ENCODE data around the gene RERE. TPM values are rescaled to one million over a fixed set of nuclear protein-coding genes. Genes with fewer than 3 reads are reported as not detected.

Gene RERE
- total RNA-seq, 1 experiment from 2014 or later = 161 TPM

DNA sequence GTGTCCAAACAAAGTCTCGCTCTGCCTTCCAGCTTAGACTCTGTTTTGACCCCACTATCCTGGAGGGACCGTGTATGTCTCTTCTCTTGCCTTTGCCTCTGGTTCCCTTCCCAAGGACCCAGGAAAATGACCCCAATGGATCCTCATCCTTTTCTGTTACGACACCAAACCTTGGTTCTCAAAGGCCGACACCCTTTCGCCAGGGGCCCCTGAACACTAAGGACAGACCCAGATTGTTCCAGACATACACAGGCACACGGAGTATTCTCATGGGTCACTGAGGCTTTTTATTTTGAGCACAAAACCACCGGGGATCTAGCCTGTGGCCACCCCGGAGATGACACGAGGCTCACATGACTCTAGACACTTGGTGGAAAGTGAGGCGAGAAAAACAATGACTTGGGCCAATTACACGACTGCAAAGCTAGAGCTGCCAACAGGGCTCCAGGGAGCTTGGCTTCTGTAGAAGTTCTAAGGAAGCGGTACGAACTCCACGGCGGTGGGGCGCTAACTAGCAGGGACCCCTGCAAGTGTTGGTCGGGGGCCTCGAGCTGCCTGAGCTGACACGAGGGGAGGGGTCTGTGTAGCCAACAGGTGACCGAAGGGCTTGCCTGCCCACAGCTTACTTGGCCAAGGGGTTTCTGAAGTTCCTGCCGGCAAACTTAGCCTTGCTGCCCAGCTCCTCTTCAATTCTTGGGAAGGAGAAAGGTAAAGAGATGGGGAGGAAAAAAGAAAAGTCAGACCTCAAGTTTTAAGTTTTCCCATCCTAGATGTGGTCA lies 43.5 kb upstream of the RERE start (continued):
- TF ChIP-seq, protein P1, sequence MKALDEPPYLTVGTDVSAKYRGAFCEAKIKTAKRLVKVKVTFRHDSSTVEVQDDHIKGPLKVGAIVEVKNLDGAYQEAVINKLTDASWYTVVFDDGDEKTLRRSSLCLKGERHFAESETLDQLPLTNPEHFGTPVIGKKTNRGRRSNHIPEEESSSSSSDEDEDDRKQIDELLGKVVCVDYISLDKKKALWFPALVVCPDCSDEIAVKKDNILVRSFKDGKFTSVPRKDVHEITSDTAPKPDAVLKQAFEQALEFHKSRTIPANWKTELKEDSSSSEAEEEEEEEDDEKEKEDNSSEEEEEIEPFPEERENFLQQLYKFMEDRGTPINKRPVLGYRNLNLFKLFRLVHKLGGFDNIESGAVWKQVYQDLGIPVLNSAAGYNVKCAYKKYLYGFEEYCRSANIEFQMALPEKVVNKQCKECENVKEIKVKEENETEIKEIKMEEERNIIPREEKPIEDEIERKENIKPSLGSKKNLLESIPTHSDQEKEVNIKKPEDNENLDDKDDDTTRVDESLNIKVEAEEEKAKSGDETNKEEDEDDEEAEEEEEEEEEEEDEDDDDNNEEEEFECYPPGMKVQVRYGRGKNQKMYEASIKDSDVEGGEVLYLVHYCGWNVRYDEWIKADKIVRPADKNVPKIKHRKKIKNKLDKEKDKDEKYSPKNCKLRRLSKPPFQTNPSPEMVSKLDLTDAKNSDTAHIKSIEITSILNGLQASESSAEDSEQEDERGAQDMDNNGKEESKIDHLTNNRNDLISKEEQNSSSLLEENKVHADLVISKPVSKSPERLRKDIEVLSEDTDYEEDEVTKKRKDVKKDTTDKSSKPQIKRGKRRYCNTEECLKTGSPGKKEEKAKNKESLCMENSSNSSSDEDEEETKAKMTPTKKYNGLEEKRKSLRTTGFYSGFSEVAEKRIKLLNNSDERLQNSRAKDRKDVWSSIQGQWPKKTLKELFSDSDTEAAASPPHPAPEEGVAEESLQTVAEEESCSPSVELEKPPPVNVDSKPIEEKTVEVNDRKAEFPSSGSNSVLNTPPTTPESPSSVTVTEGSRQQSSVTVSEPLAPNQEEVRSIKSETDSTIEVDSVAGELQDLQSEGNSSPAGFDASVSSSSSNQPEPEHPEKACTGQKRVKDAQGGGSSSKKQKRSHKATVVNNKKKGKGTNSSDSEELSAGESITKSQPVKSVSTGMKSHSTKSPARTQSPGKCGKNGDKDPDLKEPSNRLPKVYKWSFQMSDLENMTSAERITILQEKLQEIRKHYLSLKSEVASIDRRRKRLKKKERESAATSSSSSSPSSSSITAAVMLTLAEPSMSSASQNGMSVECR (CRISPR knock-in tag; IDR thresholded peaks at IDR 0.05; ENCODE audit: borderline replicate concordance) = no peak

DNA sequence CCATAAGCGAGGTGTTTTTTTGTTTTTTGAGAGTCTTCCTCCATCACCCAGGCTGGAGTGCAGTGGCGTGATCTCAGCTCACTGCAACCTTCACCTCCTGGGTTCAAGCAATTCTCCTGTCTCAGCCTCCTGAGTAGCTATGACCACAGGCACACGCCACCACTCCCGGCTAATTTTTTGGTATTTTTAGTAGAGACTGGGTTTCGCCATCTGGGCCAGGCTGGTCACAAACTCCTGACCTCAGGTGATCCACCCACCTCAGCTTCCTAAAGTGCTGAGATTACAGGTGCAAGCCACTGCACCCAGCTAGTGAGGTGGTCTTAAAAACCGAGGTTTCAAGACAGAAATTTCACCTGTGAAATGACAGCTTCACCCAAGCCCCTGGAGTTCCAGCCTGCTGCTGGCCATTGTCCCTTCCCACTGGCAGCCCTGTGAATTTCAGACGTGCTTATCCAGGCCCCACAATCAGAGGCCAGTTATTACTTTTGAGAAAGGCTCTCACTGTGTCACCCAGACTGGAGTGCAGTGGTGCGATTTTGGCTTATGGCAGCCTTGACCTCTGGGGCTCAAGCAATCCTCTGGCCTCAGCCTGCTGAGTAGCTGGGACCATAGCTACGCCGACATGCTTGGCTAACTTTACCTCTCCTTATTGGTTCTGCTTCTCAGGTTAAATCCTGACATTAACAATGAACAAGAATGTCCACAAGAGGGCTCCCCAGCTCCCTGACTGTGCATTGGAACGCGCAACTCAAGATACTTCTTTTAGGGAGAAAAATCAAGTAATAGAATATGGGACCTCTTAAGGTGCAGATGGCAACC lies 41.7 kb upstream of the RERE start:
- POLR2A ChIA-PET = no interaction called here
- H3K4me1 Mint-ChIP-seq = peaks cover 27% of the 10 kb centered on the region
- H3K4me3 Mint-ChIP-seq = no peak overlapping the region
- H3K27ac Mint-ChIP-seq = peak overlapping the region; percentile 94
- ATAC-seq (peak; percentile 14), DNase-seq (ENCODE audit: low spot score) (peak; percentile 47)
- H3K27me3 Mint-ChIP-seq (ENCODE audit: low read depth) = no peaks in the 10 kb centered on the region; the same call in 1 of the 2 replicates
- peaks cover 70% of the 10 kb centered on the region for H3K36me3 Mint-ChIP-seq
- H3K9me3 Mint-ChIP-seq = no peaks in the 10 kb centered on the region
- CTCF ChIA-PET = interaction anchor here (0.6 to 8.1 kb wide), 21 partner anchors 10 to 271 kb away, joined by 3 to 77 read pairs (median 3); partner anchors contain the start of gene ENO1
- TF ChIP-seq, protein P2, sequence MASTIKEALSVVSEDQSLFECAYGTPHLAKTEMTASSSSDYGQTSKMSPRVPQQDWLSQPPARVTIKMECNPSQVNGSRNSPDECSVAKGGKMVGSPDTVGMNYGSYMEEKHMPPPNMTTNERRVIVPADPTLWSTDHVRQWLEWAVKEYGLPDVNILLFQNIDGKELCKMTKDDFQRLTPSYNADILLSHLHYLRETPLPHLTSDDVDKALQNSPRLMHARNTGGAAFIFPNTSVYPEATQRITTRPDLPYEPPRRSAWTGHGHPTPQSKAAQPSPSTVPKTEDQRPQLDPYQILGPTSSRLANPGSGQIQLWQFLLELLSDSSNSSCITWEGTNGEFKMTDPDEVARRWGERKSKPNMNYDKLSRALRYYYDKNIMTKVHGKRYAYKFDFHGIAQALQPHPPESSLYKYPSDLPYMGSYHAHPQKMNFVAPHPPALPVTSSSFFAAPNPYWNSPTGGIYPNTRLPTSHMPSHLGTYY (CRISPR knock-in tag; IDR thresholded peaks at IDR 0.05) = 0 out of 2 replicates have a peak, but pooled peaks have one; percentile 13
- TF ChIP-seq, protein P3, sequence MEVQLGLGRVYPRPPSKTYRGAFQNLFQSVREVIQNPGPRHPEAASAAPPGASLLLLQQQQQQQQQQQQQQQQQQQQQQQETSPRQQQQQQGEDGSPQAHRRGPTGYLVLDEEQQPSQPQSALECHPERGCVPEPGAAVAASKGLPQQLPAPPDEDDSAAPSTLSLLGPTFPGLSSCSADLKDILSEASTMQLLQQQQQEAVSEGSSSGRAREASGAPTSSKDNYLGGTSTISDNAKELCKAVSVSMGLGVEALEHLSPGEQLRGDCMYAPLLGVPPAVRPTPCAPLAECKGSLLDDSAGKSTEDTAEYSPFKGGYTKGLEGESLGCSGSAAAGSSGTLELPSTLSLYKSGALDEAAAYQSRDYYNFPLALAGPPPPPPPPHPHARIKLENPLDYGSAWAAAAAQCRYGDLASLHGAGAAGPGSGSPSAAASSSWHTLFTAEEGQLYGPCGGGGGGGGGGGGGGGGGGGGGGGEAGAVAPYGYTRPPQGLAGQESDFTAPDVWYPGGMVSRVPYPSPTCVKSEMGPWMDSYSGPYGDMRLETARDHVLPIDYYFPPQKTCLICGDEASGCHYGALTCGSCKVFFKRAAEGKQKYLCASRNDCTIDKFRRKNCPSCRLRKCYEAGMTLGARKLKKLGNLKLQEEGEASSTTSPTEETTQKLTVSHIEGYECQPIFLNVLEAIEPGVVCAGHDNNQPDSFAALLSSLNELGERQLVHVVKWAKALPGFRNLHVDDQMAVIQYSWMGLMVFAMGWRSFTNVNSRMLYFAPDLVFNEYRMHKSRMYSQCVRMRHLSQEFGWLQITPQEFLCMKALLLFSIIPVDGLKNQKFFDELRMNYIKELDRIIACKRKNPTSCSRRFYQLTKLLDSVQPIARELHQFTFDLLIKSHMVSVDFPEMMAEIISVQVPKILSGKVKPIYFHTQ (CRISPR knock-in tag; IDR thresholded peaks at IDR 0.05) = no peak
- TF ChIP-seq, protein P4, sequence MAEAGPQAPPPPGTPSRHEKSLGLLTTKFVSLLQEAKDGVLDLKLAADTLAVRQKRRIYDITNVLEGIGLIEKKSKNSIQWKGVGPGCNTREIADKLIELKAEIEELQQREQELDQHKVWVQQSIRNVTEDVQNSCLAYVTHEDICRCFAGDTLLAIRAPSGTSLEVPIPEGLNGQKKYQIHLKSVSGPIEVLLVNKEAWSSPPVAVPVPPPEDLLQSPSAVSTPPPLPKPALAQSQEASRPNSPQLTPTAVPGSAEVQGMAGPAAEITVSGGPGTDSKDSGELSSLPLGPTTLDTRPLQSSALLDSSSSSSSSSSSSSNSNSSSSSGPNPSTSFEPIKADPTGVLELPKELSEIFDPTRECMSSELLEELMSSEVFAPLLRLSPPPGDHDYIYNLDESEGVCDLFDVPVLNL (CRISPR knock-in tag; IDR thresholded peaks at IDR 0.05; ENCODE audit: borderline replicate concordance, low read depth) = no peak
- no peak for TF ChIP-seq CREB1 (CRISPR knock-in tag; IDR thresholded peaks at IDR 0.05)
- TF ChIP-seq NFE2L1 (CRISPR knock-in tag; IDR thresholded peaks at IDR 0.05) = no peak
- no peak for TF ChIP-seq ZNF396 (CRISPR knock-in tag; IDR thresholded peaks at IDR 0.05; ENCODE audit: borderline replicate concordance)
- TF ChIP-seq ZNF232 (CRISPR knock-in tag; IDR thresholded peaks at IDR 0.05) = no peak
- TF ChIP-seq, protein P5, sequence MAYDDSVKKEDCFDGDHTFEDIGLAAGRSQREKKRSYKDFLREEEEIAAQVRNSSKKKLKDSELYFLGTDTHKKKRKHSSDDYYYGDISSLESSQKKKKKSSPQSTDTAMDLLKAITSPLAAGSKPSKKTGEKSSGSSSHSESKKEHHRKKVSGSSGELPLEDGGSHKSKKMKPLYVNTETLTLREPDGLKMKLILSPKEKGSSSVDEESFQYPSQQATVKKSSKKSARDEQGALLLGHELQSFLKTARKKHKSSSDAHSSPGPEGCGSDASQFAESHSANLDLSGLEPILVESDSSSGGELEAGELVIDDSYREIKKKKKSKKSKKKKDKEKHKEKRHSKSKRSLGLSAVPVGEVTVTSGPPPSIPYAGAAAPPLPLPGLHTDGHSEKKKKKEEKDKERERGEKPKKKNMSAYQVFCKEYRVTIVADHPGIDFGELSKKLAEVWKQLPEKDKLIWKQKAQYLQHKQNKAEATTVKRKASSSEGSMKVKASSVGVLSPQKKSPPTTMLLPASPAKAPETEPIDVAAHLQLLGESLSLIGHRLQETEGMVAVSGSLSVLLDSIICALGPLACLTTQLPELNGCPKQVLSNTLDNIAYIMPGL (CRISPR knock-in tag; IDR thresholded peaks at IDR 0.05) = no peak
- TF ChIP-seq, protein P6, sequence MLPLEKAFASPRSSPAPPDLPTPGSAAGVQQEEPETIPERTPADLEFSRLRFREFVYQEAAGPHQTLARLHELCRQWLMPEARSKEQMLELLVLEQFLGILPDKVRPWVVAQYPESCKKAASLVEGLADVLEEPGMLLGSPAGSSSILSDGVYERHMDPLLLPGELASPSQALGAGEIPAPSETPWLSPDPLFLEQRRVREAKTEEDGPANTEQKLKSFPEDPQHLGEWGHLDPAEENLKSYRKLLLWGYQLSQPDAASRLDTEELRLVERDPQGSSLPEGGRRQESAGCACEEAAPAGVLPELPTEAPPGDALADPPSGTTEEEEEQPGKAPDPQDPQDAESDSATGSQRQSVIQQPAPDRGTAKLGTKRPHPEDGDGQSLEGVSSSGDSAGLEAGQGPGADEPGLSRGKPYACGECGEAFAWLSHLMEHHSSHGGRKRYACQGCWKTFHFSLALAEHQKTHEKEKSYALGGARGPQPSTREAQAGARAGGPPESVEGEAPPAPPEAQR (CRISPR knock-in tag; IDR thresholded peaks at IDR 0.05) = no peak
- TF ChIP-seq ELF4 (CRISPR knock-in tag; IDR thresholded peaks at IDR 0.05; ENCODE audit: low read depth) = no peak
- no peak for TF ChIP-seq TEAD4 (CRISPR knock-in tag; IDR thresholded peaks at IDR 0.05)
- TF ChIP-seq, protein P7, sequence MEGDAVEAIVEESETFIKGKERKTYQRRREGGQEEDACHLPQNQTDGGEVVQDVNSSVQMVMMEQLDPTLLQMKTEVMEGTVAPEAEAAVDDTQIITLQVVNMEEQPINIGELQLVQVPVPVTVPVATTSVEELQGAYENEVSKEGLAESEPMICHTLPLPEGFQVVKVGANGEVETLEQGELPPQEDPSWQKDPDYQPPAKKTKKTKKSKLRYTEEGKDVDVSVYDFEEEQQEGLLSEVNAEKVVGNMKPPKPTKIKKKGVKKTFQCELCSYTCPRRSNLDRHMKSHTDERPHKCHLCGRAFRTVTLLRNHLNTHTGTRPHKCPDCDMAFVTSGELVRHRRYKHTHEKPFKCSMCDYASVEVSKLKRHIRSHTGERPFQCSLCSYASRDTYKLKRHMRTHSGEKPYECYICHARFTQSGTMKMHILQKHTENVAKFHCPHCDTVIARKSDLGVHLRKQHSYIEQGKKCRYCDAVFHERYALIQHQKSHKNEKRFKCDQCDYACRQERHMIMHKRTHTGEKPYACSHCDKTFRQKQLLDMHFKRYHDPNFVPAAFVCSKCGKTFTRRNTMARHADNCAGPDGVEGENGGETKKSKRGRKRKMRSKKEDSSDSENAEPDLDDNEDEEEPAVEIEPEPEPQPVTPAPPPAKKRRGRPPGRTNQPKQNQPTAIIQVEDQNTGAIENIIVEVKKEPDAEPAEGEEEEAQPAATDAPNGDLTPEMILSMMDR (IDR thresholded peaks at IDR 0.05) = peak; percentile 30; the same call in 1 of the 2 replicates
- TF ChIP-seq, protein P8, sequence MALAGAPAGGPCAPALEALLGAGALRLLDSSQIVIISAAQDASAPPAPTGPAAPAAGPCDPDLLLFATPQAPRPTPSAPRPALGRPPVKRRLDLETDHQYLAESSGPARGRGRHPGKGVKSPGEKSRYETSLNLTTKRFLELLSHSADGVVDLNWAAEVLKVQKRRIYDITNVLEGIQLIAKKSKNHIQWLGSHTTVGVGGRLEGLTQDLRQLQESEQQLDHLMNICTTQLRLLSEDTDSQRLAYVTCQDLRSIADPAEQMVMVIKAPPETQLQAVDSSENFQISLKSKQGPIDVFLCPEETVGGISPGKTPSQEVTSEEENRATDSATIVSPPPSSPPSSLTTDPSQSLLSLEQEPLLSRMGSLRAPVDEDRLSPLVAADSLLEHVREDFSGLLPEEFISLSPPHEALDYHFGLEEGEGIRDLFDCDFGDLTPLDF (CRISPR knock-in tag; IDR thresholded peaks at IDR 0.05) = no peak

Measured in WTC11 (cell line).